Cardiac septum (tissue), 1 donor: ENCODE measurements around the gene CBY3. TPM values are rescaled to one million over a fixed set of nuclear protein-coding genes. Genes with fewer than 3 reads are reported as not detected.
"Not testable (repeated sequence)": the region's sequence is repeated elsewhere in the genome, so short reads cannot be mapped to it uniquely, and the experiment has no call there.

Experiments used
- DNase-seq: peaks from one replicate; pipeline ENCODE4 v3.0.0-alpha.2; 2020; ENCODE audit warnings: low spot score
- intact Hi-C: fragments of 100-400 bp; cut with DNase I; formaldehyde crosslinking; loops from one replicate; pipeline ENCODE4 v1.14.0; 2022
- total RNA-seq: library from RNA; stranded (reverse); fragmentation: NEBNext Ultra II Directional; extraction: Animal tissue kit (Norgen Biotek cat#: 25700); gene quantifications from one replicate; pipeline ENCODE4 v1.2.1, GENCODE V29; 2021
- donor health status: DM: no; HTN: no; CAD: no.

The CBY3 gene
- total RNA-seq, 1 donor from 2014 or later: not detected

DNA sequence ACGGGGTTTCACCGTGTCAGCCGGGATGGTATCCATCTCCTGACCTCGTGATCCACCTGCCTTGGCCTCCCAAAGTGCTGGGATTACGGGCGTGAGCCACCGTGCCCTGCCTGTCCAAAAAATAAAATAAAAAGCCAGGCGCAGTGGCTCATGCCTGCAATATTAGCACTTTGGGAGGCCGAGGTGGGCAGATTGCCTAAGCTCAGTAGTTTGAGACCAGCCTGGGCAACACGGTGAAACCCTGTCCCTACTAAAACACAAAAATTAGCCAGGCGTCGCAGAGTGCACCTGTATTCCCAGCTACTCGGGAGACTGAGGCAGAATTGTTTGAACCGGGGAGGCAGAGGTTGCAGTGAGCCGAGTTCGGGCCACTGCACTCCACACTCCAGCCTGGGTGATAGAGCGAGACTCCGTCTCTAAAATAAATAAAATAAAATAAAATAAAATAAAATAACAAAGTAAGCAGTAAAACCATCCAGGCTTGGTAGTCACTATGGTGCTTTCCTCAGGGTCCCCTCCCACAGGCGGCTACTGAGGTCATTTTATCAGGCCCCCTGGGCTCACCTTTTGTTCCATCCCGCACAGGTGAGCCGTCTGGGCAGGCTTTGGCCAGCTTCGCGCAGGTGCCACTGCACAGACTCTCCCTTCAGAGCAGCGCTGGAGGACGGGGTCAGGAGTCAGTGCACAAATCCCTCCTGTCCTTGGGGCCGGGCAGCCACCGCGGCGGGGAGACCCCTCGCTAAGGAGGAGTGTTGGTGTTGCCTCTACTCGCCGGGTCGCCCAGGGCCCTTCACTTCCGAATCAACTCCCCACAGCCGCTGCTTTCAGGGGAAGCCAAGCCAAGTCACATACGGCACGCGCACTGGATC is 47.1 kb downstream of the CBY3 start:
- DNase-seq, intact Hi-C loops: not testable (repeated sequence)

Other genes starting within 250 kb of the CBY3 start
- gene RUFY1, start 130.5 kb downstream of the CBY3 start, total RNA-seq: 24.7 TPM
- gene HNRNPH1, start 57.4 kb downstream of the CBY3 start, total RNA-seq: 222 TPM
- gene CANX, start 17.9 kb upstream of the CBY3 start, total RNA-seq: 542 TPM
- 13.2 TPM for gene MAML1, start 51.8 kb upstream of the CBY3 start, total RNA-seq
- gene LTC4S, start 113.0 kb upstream of the CBY3 start, total RNA-seq: 12.8 TPM
- gene MGAT4B, start 125.8 kb upstream of the CBY3 start, total RNA-seq: 160 TPM
- gene SQSTM1, start 139.9 kb upstream of the CBY3 start, total RNA-seq: 372 TPM
- 15.3 TPM for gene MRNIP, start 177.8 kb upstream of the CBY3 start, total RNA-seq
- 41.3 TPM for gene TBC1D9B, start 226.9 kb upstream of the CBY3 start, total RNA-seq